Neural cell (in vitro differentiated cells): ENCODE measurements around the gene SNX27. TPM values are rescaled to one million over a fixed set of nuclear protein-coding genes. Genes with fewer than 3 reads are reported as not detected.
A peak's percentile ranks its signal among the peaks of the same experiment; 100 is the strongest.

Experiments used
- H2AFZ ChIP-seq: fragments of 200-600, 300-800 bp; sonication (generic), shearing (Covaris generic); 2 replicates; pipeline ENCODE4 v1.6.0; 2014; ENCODE audit warnings: low read depth, mild to moderate bottlenecking, antibody characterized with exemption, low read length, moderate library complexity
- H3F3A ChIP-seq: fragments of 200-600 bp; shearing (Covaris generic); 2 replicates; pipeline ENCODE4 v1.6.1; 2016; ENCODE audit warnings: mild to moderate bottlenecking, moderate library complexity, mixed read lengths, antibody characterized with exemption, low read length; ENCODE audit not compliant: insufficient read depth, poor library complexity, severe bottlenecking
- H3K27ac ChIP-seq: fragments of 200-600, 300-800 bp; sonication (generic), shearing (Covaris generic); 2 replicates; pipeline ENCODE4 v1.5.1; 2014; ENCODE audit warnings: mild to moderate bottlenecking, low read length, moderate library complexity
- H3K27me3 ChIP-seq: fragments of 300-800, 200-600 bp; sonication (generic), shearing (Covaris generic); 2 replicates; pipeline ENCODE4 v1.6.0; 2014; ENCODE audit warnings: mild to moderate bottlenecking, low read depth, low read length, moderate library complexity; ENCODE audit not compliant: insufficient read depth
- H3K36me3 ChIP-seq: fragments of 300-800, 200-600 bp; sonication (generic), shearing (Covaris generic); 2 replicates; pipeline ENCODE4 v1.5.1; 2014; ENCODE audit warnings: mild to moderate bottlenecking, antibody characterized with exemption, low read length, moderate library complexity; ENCODE audit not compliant: insufficient read depth
- H3K4me2 ChIP-seq: fragments of 300-800, 200-600 bp; sonication (generic), shearing (Covaris generic); 2 replicates; pipeline ENCODE4 v1.6.0; 2014; ENCODE audit warnings: mild to moderate bottlenecking, low read length
- H3K4me3 ChIP-seq: fragments of 300-800, 200-600 bp; sonication (generic), shearing (Covaris generic); 2 replicates; pipeline ENCODE4 v1.5.1; 2014; ENCODE audit warnings: mild to moderate bottlenecking, low read length, moderate library complexity
- H3K79me2 ChIP-seq: fragments of 200-600 bp; shearing (Covaris generic); replicated peaks from 2 replicates; pipeline ENCODE4 v1.6.0; 2014; ENCODE audit warnings: mild to moderate bottlenecking, low read length, moderate library complexity; ENCODE audit not compliant: insufficient read depth
- H3K9ac ChIP-seq: fragments of 300-800, 200-600 bp; sonication (generic), shearing (Covaris generic); 2 replicates; pipeline ENCODE4 v1.6.1; 2016; ENCODE audit warnings: mild to moderate bottlenecking, low read length, mixed read lengths
- H3K9me2 ChIP-seq: fragments of 200-600 bp; shearing (Covaris generic); 2 replicates; pipeline ENCODE4 v1.6.1; 2016; ENCODE audit warnings: mild to moderate bottlenecking, low read length, mixed read lengths; ENCODE audit not compliant: insufficient read depth
- H3K9me3 ChIP-seq: fragments of 200-600, 300-800 bp; sonication (generic), shearing (Covaris generic); 2 replicates; pipeline ENCODE4 v1.6.1; 2016; ENCODE audit warnings: mild to moderate bottlenecking, mixed run types, low read length, moderate library complexity, mixed read lengths
- H4K20me1 ChIP-seq: fragments of 200-600 bp; shearing (Covaris generic); 2 replicates; pipeline ENCODE4 v1.6.1; 2016; ENCODE audit warnings: mild to moderate bottlenecking, mixed run types; ENCODE audit not compliant: insufficient read depth
- EP300 ChIP-seq: fragments of 450-650 bp; conservative IDR thresholded peaks from 2 replicates; pipeline ENCODE4 v1.6.1; 2014; ENCODE audit warnings: antibody characterized with exemption, mild to moderate bottlenecking, moderate library complexity; ENCODE audit not compliant: poor library complexity, severe bottlenecking
- EZH2 ChIP-seq: fragments of 200-600, 300-800 bp; shearing (Covaris generic), sonication (generic); IDR thresholded peaks from 2 replicates; pipeline ENCODE4 v1.6.1; 2014; ENCODE audit warnings: antibody characterized with exemption, low read length, borderline replicate concordance, mild to moderate bottlenecking; ENCODE audit not compliant: insufficient read depth, poor library complexity, severe bottlenecking
- POLR2AphosphoS5 ChIP-seq: IDR thresholded peaks from 2 replicates; pipeline ENCODE4 v1.6.1; 2012
- RAD21 ChIP-seq: fragments of 450-650 bp; conservative IDR thresholded peaks from 2 replicates; pipeline ENCODE4 v1.6.1; 2014; ENCODE audit warnings: antibody characterized with exemption, mild to moderate bottlenecking, moderate library complexity
- REST ChIP-seq: IDR thresholded peaks from 2 replicates; pipeline ENCODE4 v1.6.1; 2012; ENCODE audit warnings: borderline replicate concordance
- SMC3 ChIP-seq: fragments of 450-650 bp; conservative IDR thresholded peaks from 2 replicates; pipeline ENCODE4 v1.6.1; 2014; ENCODE audit warnings: antibody characterized with exemption, mild to moderate bottlenecking, moderate library complexity; ENCODE audit not compliant: poor library complexity
- TAF1 ChIP-seq: IDR thresholded peaks from 2 replicates; pipeline ENCODE4 v1.6.1; 2012; ENCODE audit warnings: low read depth
- polyA plus RNA-seq: library from polyadenylated mRNA; depleted of rRNA; stranded (reverse); fragments of >200 nt; gene quantifications from 2 replicates; pipeline ENCODE4 v1.2.3, GENCODE V29; 2014

Gene SNX27
- polyA plus RNA-seq, 1 donor from 2014 or later, result 30.2 TPM

- H3K27me3 ChIP-seq, result no peaks in the 10 kb centered on the region
- H3K9me3 ChIP-seq, result no peaks in the 10 kb centered on the region
- H3K9ac ChIP-seq, result peak overlapping the region; percentile 98
- no peak overlapping the region for H2AFZ ChIP-seq
- H3K4me2 ChIP-seq, result peak overlapping the region; percentile 70
- H3K79me2 ChIP-seq, result peaks cover 54% of the 10 kb centered on the region
- H3F3A ChIP-seq, result no peaks in the 10 kb centered on the region
- H3K9me2 ChIP-seq, result no peaks in the 10 kb centered on the region
- H3K27ac ChIP-seq, result peak overlapping the region; percentile 86
- peak overlapping the region; percentile 97 for H3K4me3 ChIP-seq
- TF ChIP-seq SMC3 (peak; percentile 20), POLR2AphosphoS5 (no peak), EP300 (no peak), TAF1 (peak; percentile 57), EZH2 (no peak)
- H3K36me3 ChIP-seq, result no peaks in the 10 kb centered on the region
- no peaks in the 10 kb centered on the region for H4K20me1 ChIP-seq
These were observed 1.5 kb downstream of the SNX27 start for GRCh38 chr1:151613282-151613780.

GRCh38 chr1:151615711-151616504 lies 4.1 kb downstream of the SNX27 start:
- Histone ChIP-seq H3K4me2 (no peak overlapping the region), H3F3A (no peaks in the 10 kb centered on the region), H3K27ac (no peak overlapping the region), H3K9me3 (no peaks in the 10 kb centered on the region), H2AFZ (no peak overlapping the region), H3K79me2 (peaks cover 69% of the 10 kb centered on the region), H3K9me2 (no peaks in the 10 kb centered on the region), H3K4me3 (peak overlapping the region; percentile 41), H3K36me3 (no peaks in the 10 kb centered on the region), H4K20me1 (no peaks in the 10 kb centered on the region), H3K27me3 (no peaks in the 10 kb centered on the region), H3K9ac (no peak overlapping the region)
- TF ChIP-seq TAF1 (no peak), RAD21 (no peak), EZH2 (no peak), EP300 (no peak), POLR2AphosphoS5 (no peak)

GRCh38 chr1:151616505-151616849 lies 4.6 kb downstream of the SNX27 start:
- TF ChIP-seq REST, result no peak
- TF ChIP-seq EP300, result no peak
- H3K27me3 ChIP-seq, result no peaks in the 10 kb centered on the region
- peak overlapping the region; percentile 41 for H3K4me3 ChIP-seq
- H4K20me1 ChIP-seq, result no peaks in the 10 kb centered on the region
- no peaks in the 10 kb centered on the region for H3K9me2 ChIP-seq
- H3K9me3 ChIP-seq, result no peaks in the 10 kb centered on the region
- no peaks in the 10 kb centered on the region for H3F3A ChIP-seq
- H3K79me2 ChIP-seq, result peaks cover 74% of the 10 kb centered on the region
- H2AFZ ChIP-seq, result no peak overlapping the region
- H3K9ac ChIP-seq, result no peak overlapping the region
- H3K4me2 ChIP-seq, result no peak overlapping the region
- H3K36me3 ChIP-seq, result no peaks in the 10 kb centered on the region
- H3K27ac ChIP-seq, result no peak overlapping the region
